ENCODE measurements around the gene CBX2. TPM values are rescaled to one million over a fixed set of nuclear protein-coding genes. Genes with fewer than 3 reads are reported as not detected.

Gene CBX2
- total RNA-seq (2014; rRNA removed; shearing (Covaris generic)) = 24.5 and 34.2 TPM in 2 replicates

GRCh38 chr17:79777894-79778503 is at the start of gene CBX2:
CBX2 (plus strand) TSS chr17:79778148; CDS start chr17:79778236, 88 bp downstream.
- DNase-seq (ENCODE audit: low spot score) = peak; percentile 44

GRCh38 chr17:79728169-79728907 is 49.6 kb upstream of the CBX2 start:
- peak; percentile 84 for DNase-seq (ENCODE audit: low spot score)

- DNase-seq (ENCODE audit: low spot score) = no peak
Measured at GRCh38 chr17:79728908-79729471, 49.0 kb upstream of the CBX2 start.

DNA sequence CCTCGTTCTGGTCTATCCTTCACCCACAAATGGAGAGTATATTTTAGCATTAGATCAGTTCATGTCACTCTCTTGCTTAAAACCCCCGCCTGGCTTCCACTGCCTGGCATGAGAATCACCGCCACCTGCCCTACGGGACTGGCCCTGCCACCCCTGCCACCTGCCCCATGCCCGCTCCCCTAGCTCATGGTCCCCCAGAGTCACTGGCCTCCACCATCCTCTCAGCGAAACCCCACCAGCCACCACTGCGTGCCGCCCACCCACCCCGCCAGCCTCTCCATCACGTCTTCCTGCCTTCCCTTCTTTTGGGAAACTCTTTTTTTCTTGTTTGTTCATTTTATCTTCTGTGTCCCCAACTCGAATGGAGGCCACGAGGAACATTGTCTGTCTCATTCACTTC is 48.2 kb upstream of the CBX2 start:
- no peak for DNase-seq (ENCODE audit: low spot score)

DNA sequence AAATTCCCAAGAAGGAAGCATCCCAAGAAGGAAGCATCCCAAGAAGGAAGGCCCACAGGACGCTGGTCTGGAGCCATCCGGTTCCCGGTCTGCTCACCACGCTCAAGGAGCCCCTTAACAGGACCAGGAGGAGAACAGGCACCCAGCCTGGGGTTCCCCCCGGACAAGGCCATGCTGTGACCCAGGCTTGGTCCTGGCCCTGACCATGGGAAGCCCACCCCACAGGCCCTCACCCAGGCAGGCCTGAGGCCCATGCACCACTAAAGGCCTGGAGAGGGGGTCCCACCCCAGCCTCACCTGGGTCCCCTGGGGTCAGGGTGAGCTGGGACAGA is 47.5 kb upstream of the CBX2 start:
- DNase-seq (ENCODE audit: low spot score) = no peak

- no peak for DNase-seq (ENCODE audit: low spot score)
Measured at GRCh38 chr17:79730769-79731483, 47.0 kb upstream of the CBX2 start, which contains the start of gene ENPP7. ENPP7 (plus strand) TSS chr17:79730943; CDS start chr17:79731140, 197 bp downstream.

GRCh38 chr17:79732254-79732653 is 45.7 kb upstream of the CBX2 start:
- DNase-seq (ENCODE audit: low spot score) = no peak

GRCh38 chr17:79732804-79733691 is 44.9 kb upstream of the CBX2 start:
- DNase-seq (ENCODE audit: low spot score) = no peak

DNA sequence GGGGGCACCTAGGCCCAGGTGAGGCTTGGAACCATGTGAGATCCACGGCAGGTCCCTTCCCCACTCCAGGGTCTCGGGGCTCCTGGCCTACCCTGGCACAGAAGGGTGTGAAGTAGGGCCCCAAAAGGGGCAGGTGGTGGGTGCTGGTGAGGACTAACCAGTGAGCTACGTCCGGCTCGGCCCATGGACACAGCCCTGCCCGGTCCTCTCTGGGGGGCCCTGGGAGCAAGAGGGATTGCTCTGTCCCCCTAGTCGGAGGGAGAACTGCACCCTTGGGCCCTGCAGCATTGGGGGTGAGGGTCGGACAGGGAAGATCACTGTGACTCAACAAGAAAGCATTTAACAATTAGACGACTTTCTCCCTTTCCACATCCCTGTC is 44.3 kb upstream of the CBX2 start:
- no peak for DNase-seq (ENCODE audit: low spot score)

DNA sequence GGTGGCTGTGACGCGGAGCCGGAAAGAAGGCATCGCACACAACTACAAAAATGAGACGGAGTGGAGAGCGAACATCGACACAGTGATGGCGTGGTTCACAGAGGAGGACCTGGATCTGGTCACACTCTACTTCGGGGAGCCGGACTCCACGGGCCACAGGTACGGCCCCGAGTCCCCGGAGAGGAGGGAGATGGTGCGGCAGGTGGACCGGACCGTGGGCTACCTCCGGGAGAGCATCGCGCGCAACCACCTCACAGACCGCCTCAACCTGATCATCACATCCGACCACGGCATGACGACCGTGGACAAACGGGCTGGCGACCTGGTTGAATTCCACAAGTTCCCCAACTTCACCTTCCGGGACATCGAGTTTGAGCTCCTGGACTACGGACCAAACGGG is 42.9 kb upstream of the CBX2 start:
- DNase-seq (ENCODE audit: low spot score) = no peak

- DNase-seq (ENCODE audit: low spot score) = no peak
Measured at GRCh38 chr17:79737046-79737921, 40.7 kb upstream of the CBX2 start.

GRCh38 chr17:79737922-79738578 is 39.9 kb upstream of the CBX2 start:
- DNase-seq (ENCODE audit: low spot score) = no peak

GRCh38 chr17:79738643-79739042 is 39.3 kb upstream of the CBX2 start:
- DNase-seq (ENCODE audit: low spot score) = no peak

DNA sequence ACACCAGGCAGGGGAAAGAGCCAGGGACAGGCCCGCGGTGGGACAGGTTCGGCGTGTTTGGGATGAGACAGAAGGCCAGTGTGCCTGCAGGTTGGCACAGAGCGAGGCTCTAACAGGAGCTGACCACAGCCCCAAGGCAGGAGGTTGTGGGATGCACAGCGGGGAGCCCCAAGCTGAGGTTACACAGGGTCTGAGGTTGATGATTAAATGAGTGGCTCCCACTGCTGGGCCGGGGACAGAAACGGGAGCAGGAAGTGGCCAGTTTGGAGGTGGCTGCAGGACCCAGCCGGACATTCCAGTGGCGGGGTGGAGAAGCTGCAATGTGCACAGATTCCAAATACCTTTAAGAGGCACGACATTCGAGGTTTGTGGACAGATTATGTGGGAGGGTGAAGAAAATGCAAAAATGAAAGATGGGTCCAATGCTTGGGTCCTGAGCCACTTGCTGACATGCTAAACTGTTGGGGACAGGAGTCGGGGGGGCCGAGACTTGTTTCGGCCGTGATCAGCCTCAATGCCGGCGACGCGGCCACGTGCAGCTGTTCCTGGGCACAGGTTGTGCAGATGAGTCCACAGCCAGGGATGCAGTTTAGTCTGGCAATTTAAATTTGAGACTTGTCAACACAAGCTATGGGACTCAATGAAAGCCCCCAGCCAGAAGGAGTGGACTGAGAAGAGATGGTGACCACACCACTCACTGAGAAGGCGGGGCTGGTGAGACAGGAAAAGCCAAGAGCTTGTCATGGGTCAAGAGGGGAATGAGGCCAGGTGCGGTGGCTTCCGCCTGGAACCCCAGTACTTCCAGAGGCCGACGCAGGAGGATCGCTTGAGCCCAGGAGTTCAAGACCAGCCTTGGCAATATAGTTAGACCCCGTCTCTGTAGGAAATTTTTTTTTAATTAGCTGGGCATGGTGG is 38.5 kb upstream of the CBX2 start:
- peak; percentile 60 for DNase-seq (ENCODE audit: low spot score)

- no peak for DNase-seq (ENCODE audit: low spot score)
Measured at GRCh38 chr17:79740413-79740812, 37.5 kb upstream of the CBX2 start.

GRCh38 chr17:79741401-79741750 is 36.6 kb upstream of the CBX2 start:
- no peak for DNase-seq (ENCODE audit: low spot score)

DNA sequence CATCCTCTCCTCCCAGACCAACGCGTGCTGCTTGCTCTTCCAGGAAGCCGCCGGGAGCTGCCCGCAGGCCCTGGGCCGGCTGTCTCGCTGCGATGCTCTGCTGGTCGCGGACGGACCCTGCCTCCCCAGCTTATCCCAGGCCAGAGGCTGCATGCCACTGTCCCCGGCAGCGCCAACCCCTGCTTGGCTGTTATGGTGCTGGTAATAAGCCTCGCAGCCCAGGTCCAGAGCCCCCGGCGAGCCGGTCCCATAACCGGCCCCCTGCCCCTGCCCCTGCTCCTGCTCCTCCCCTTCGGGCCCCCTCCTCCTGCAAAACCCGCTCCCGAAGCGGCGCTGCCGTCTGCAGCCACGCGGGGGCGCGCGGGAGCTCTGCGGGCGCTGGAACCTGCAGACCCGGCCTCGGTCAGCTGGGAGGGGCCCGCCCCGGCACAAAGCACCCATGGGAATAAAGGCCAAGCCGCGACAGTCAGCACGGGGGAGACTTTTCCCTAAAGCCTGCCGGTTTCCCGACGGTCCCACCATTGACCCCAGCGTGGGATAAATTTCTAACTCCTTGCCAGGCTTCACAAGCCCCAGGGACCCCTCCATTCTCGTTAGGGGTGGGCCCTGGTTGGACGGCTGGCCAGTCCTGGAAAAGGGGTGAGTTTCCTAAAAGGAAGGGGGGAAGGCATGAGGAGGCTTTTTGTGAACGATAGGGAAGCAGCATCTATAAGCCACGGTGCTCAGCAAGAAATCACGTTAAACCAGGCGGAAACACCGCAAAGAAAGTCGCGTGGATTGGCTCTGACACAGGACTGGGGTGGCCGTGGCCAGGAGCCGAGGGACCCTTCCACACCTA is 36.0 kb upstream of the CBX2 start:
- peak; percentile 53 for DNase-seq (ENCODE audit: low spot score)

DNA sequence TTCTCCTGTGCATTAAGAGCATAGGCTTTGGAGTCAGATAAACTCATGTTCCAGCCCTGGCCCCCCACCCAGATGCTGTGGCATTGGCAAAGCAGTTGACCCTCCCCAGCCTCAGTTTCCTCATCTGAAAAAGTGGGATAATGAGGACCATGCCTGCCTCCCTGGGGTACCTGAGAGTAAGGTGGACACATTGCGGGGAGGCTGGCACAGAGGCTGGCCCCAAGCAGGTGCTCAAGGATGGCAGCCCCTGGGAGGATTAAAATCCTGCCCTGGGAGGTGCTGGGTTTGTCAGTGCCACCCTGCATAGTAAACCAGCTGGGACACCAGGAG is 35.4 kb upstream of the CBX2 start:
- no peak for DNase-seq (ENCODE audit: low spot score)
